NK-92 (cell line): ENCODE results near the gene RAD1.
"Not testable (repeated sequence)": the region's sequence is repeated elsewhere in the genome, so short reads cannot be mapped to it uniquely, and the experiment has no call there.

ENCODE experiments used
- DNase-seq: peaks from one replicate; lab custom pipeline; 2025; ENCODE audit not compliant: unreplicated experiment; lab: John Stamatoyannopoulos, UW

RAD1 gene, protein sequence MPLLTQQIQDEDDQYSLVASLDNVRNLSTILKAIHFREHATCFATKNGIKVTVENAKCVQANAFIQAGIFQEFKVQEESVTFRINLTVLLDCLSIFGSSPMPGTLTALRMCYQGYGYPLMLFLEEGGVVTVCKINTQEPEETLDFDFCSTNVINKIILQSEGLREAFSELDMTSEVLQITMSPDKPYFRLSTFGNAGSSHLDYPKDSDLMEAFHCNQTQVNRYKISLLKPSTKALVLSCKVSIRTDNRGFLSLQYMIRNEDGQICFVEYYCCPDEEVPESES

GRCh38 chr5:34915139-34915855 lies at the start of gene RAD1, which contains the start of gene BRIX1:
RAD1 (minus strand) TSS chr5:34915504; CDS start chr5:34914892, 612 bp downstream.
BRIX1 (plus strand) TSS chr5:34915711; CDS start chr5:34915739, 28 bp downstream.
- peak; percentile 56 for DNase-seq

GRCh38 chr5:34959323-34959722 lies 44.0 kb upstream of the RAD1 start:
- DNase-seq: no peak

GRCh38 chr5:34957857-34958690 lies 42.8 kb upstream of the RAD1 start:
- no peak for DNase-seq

DNA sequence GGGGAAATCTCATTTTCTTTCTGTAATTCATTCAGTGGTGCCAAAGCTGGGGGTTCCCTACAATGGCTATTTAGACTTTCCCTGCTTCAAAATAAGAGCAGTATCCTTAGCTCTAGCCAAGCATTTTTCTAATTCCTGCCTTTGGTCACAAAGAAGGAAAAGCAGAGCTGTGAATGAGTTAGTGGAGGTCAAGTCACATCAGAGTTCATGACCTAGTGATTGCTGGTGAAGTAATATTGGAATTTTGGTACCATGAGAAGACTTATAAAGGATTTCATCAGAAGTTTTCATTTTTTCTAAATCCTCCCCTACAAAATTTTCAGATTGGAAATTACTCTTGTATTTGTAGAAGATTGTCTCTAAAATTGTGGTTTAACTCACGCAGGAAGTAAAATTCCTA lies 42.0 kb upstream of the RAD1 start:
- DNase-seq: no peak

GRCh38 chr5:34944460-34945047 lies 29.2 kb upstream of the RAD1 start:
- no peak for DNase-seq

GRCh38 chr5:34944044-34944443 lies 28.7 kb upstream of the RAD1 start:
- DNase-seq: no peak

DNA sequence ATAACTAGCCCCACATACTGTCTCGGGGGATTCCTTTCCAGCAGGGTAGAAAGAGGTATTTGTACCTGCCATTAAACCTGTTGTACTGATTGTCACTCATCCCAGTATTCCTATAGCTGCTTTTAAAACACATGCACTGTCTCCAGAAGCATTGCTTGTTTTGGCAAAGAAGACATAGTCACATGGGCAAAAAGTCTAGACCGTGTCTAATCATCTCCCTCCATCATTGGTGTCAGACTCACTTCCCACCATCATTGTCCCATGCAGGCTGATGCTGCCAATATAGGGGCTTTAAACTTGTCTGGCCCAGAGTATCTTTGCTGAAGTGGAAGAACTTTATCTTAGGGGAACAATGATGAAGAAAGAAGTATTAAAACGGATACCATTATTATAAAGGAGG lies 26.6 kb upstream of the RAD1 start:
- no peak for DNase-seq

DNA sequence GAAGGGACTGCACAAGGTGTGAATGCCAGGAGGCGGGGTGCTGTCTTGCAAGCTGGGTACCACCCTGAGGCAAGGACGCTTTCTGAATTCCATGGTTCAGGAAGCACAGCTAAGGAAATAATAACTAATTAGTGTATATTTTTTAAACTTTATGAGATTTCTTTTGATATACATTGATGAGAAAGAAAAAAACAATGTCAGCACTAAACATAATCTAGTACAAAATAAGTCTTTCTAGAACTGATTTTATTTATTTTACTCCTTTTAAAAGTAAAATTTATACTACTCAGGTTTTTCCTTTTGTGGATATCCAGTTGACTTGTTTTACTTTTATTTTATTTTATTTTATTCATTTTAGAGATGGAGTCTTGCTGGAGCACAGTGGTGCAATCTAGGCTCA lies 17.6 kb upstream of the RAD1 start:
- no peak for DNase-seq

DNA sequence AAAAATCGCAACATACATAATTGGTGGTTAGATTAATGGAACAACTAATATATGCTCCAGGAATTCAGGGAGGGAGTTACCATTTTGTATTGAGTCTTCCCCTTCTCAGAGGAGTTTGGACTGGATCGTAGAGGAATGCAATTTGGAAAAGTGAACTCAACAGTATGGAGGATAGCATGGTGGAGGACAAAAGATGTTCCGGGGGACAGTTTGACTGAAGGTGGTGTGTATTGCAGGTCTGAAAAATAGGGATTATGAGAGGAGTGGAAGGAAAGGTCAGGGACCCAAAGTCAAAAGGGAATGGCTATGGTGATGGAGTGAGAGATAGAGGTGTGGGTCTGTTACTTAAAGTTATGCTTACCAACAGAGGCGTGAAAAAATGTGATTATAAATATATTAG lies 15.6 kb upstream of the RAD1 start:
- no peak for DNase-seq

DNA sequence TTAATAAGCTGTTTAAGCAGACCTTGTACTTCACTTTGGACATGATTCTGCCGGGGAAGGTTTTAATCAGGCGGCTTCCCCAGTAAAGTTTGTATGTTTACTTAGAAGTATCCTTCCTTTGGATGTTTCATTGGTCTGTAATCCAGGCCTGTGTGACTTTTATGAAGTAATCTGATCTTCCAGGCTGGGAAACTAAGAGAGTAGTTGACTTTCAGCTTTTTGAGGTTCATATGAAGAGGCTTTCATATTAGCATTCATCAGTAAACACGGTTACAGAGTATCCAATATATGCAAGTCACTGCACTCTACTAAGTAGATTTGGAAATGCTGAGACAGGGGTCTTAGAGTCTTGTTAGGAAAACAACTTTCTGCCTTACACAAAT lies 15.1 kb upstream of the RAD1 start:
- DNase-seq: no peak

- DNase-seq: no peak
These were observed 14.6 kb upstream of the RAD1 start for GRCh38 chr5:34929720-34930461.

DNA sequence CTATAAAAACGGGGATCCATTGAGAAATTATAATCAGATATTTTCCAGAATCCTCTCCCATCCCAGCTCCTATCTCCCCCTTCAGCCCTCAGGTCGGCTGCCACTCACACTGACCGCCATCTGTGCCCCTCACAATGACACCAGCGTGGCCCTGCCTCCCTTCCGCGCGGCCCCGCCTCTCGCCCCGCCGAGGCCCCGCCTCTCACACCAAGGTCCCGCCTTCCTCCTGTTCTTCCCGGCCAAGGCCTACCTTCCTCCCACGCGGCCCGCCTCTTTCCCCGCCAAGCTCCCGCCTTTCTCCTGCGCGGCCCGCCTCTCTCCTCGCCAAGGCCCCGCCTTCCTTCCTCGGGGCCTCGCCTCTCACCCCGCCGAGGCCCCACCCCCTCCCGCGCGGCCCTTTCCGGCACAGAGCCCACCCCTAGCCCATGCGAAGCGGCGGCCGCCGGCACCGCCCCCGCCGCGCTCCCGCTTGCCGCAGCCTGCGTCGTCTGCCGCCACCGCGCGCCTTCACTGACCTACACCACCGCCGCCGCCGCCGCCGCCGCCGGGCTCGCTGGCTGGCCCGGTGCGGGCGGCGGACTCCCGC lies 13.9 kb upstream of the RAD1 start, which contains the start of gene DNAJC21:
TSS of gene DNAJC21 (plus strand) at position 426 of the 586 bp plus-strand sequence. CDS start 261 bp downstream, outside the sequence.
- DNase-seq: peak; percentile 66

- no peak for DNase-seq
These were observed 13.0 kb upstream of the RAD1 start for GRCh38 chr5:34928267-34928666.

GRCh38 chr5:34927785-34928184 lies 12.5 kb upstream of the RAD1 start:
- no peak for DNase-seq

DNA sequence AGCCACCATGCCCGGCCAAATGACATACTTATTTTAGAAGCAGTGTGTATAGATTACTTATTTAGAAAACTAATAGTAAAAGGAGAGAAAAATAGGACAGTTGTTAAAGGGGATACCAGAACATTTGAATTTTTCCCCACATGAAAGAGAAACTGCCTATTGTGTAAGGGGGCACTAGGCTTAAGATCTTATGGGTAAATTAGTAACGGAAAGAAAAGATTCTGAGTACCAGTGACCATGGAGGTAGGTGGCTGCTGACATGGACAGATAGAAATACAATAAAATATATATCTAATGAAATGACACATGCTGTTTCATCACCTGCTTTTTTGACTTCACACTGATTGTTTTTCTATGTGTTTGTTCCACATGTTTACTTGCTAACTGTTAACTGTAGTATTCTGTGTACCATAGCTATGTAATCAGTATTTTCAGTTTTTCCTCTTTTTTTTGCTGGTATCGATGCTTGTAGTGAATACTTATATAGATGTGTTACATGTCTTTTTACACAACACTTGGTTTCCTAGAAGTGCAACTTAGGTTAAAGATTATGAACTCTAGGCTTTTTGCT lies 11.1 kb upstream of the RAD1 start:
- DNase-seq: no peak

GRCh38 chr5:34924462-34924765 lies 9.1 kb upstream of the RAD1 start:
- DNase-seq: no peak

GRCh38 chr5:34923694-34924461 lies 8.6 kb upstream of the RAD1 start:
- no peak for DNase-seq

DNA sequence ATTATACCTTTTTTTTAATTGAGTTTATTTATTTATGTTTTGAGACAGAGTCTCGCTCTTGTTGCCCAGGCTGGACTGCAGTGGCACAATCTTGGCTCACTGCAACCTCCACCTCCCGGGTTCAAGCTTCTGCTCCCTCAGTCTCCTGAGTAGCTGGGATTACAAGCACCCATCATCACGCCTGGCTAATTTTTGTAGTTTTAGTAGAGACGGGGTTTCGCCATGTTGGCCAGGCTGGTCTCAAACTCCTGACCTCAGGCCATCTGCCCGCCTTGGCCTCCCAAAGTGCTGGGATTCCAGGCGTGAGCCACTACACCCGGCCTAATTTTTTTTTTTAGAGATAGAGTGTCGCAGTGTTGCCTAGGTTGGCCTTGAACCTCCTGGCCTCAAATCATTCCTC lies 8.0 kb upstream of the RAD1 start:
- not testable (repeated sequence) for DNase-seq

GRCh38 chr5:34919077-34919476 lies 3.8 kb upstream of the RAD1 start:
- DNase-seq: no peak
